ENCODE results near the gene ROR2.

Gene ROR2

GRCh38 chr9:91879231-91879630 lies 70.8 kb downstream of the ROR2 start:
- DNase-seq (ENCODE audit: low read depth in 2 of 2): no peak

DNA sequence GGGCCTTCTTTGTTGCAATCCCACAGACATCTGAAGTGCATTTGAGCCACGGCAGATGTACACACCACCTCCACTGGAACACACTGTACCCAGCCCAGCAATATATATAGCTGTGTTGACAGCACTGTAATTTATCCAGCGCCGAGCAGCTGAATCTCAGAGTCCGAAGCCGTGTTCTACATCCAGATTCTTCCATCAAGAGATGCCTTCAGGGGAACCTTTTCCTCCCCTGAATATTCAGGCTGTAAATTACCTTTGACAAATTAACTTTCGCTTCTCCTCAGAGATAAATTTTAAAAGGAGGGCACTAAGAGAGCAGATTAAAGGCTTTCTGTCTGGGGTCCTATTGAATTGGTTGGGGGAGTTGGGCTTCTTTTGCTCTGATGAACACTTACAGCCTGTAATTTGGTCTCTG lies 76.4 kb downstream of the ROR2 start:
- DNase-seq (ENCODE audit: low read depth in 2 of 2): no peak

- no peak for DNase-seq (ENCODE audit: low read depth in 2 of 2)
Observed at GRCh38 chr9:91868732-91869391, 81.2 kb downstream of the ROR2 start.

- no peak for DNase-seq (ENCODE audit: low read depth in 2 of 2)
Observed at GRCh38 chr9:91867740-91868139, 82.3 kb downstream of the ROR2 start.

DNA sequence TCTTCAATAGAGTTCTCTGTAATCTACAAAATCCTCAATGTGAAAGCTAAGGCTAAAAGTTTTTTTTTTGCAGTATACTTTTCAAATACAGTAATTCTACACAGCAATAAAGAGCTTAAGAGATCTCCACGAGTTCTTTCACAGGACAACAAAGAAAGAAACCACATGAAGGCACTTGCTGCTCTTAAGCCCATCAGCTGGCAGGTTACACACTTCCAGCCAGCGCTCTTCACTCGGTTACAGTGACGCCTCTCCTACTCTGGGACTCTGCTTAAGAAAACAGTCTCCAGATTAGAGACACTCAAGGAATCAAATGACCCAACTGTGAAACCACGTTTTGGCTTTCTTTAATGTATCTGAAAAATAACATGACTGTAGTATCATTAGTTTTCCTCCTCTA lies 85.0 kb downstream of the ROR2 start:
- DNase-seq (ENCODE audit: low read depth in 2 of 2): no peak

- no peak for DNase-seq (ENCODE audit: low read depth in 2 of 2)
Observed at GRCh38 chr9:91864380-91864779, 85.6 kb downstream of the ROR2 start.

GRCh38 chr9:91863469-91863868 lies 86.6 kb downstream of the ROR2 start:
- no peak for DNase-seq (ENCODE audit: low read depth in 2 of 2)

- DNase-seq (ENCODE audit: low read depth in 2 of 2): no peak
Observed at GRCh38 chr9:91858213-91859030, 91.6 kb downstream of the ROR2 start.

DNA sequence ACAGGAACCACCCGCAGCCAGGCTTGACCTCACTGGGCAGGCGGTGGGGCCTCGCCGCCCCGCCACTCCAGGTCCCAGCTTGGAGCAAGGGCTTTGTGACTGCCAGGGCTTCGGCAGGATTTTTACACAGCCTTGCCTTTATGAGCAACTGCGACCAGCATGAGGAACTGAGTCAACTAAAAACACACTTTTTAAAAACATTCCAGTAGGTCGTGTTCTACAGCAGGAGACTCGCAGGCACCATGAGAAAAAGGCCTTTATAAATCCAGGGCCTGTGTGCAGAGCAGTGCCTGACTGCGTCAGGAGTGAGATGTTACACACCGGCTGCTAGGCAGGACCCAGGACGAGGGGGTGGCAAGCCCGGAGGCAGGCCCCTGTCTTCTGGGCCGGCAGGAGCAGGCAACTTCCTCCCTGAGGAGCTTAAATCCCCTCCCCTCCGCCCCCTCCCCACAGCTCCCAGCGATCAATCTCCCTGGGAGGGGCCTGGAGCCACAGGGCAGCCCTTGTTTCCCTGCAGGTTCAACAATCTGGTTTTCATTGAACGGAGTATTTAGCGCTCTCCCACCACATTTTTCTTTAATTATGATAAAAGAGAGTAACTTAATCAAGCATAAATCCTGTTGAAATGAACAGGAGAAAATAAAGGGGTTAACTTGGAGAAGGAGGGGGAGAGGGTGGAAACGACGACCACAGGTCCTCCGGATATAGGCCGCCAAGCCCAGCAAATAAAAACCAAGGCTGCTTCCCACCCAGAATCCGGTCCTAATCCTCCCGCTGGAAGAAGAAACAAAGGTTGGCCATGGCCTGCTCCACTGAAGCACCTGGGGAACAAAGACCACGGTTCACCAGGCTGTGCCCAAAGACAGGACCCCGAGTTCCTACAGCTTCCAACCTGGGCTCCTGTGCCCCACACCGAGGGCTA lies 92.5 kb downstream of the ROR2 start:
- DNase-seq (ENCODE audit: low read depth in 2 of 2): no peak

DNA sequence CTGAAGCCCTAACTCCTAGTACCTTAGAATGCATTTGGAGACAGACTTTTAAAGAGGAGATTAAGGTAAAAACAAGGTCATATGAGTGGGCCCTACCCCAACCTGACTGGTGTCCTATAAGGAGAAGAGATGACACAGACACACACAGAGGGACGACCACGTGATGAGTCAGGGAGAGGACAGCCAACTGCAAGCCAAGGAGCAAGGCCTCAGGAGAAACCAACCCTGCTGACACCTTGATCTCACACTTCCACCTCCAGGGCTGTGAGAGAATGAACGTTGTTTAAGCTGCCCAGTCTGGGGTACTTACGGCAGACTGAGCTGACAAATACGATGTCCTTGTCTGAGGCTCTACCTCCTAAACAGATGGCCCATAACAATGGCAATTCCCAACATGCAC lies 93.6 kb downstream of the ROR2 start:
- DNase-seq (ENCODE audit: low read depth in 2 of 2): no peak

- DNase-seq (ENCODE audit: low read depth in 2 of 2): no peak
Observed at GRCh38 chr9:91855196-91855595, 94.8 kb downstream of the ROR2 start.

DNA sequence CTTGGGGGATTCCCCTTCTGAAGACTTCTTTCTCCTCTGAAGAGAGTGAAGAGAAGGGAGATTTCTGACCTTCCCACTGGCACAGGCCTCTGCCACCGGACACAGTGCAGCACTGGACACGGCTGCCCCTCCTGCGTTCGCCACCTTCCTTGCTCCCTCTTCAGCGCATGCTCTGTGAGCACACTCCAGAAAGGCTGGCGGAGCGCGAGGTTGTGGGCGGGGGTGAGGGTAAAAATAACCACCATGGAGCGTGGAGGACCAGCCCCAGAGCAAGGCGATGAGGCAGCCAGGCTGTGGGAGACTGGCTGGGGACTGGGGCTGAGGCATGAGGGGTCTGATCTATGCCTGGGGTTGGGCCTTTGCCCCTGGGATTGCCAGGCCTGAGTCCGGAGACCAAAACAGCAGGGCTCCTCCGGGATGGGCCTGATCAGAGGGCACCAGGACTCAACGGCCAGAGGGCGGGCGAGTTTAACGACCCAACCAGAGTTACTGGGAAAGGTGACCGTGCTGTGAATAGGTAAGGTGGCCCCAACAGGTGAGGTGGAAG lies 97.2 kb downstream of the ROR2 start:
- DNase-seq (ENCODE audit: low read depth in 2 of 2): no peak

- DNase-seq (ENCODE audit: low read depth in 2 of 2): no peak
Observed at GRCh38 chr9:91849694-91850093, 100.3 kb downstream of the ROR2 start.

DNA sequence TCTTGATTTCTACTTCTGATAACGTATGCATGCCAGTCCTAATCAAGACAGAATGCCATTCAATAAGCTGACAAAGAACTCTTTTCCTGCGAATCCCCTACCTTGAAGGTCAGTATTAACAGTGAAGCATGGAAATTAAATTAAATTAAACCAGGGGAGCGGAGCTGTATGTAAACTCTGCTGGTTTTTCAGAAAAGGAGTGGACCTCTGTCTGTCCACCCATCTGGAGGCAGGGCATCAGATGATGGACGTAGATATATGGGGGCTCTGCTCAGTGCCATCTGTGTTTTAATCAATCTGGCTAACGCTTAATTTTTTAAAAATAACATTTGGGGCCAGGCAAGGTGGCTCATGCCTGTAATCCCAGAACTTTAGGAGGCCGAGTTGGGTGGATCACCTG lies 101.9 kb downstream of the ROR2 start:
- DNase-seq (ENCODE audit: low read depth in 2 of 2): no peak

- DNase-seq (ENCODE audit: low read depth in 2 of 2): no peak
Observed at GRCh38 chr9:91847581-91848091, 102.4 kb downstream of the ROR2 start.

DNA sequence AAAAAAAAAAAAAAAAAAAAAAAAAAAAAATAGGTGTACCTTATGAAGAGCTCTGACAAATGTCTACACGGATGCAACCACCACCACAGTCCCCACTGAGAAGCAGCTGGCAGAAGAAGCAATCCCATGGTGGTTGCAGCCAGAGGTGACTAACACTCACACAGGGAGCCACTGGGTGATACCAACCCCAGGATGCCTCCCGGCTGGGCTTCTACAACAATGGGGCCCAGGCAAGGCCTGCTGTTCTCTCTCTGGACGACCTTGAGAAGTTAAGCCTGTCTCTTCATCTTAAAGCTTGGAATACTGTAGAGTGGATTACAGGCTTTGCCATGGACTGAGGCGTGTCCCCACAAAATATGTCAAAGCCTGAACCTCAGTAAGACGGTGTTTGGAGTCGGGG lies 104.1 kb downstream of the ROR2 start:
- no peak for DNase-seq (ENCODE audit: low read depth in 2 of 2)

DNA sequence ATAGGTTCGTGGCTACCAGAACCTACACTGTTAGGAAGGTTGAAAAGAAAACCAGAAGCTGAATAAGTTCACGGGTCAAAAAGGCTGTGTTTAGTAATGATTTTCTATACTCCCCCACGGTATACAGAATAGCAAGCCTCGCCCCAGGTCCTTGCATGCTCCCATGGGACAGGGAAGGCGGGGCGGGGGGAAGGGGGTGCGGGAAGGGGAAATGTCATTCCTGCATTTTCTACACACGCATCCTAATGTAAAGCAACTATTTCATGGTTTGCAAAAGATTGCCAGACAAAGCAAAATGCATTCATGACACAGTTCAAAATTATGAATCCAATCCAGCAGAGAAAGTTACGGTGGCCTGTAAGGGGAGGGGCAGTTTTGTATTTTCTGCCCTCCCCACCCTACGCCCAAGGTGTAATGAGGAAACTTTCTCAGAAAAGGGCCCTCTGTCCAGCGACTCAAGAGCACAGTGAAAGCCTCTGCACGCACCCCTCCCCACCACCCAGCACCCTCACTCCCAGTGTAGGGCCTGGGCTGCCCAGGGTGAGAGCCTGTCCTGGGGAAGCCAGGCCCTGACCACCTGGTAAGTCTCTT lies 105.2 kb downstream of the ROR2 start:
- no peak for DNase-seq (ENCODE audit: low read depth in 2 of 2)

DNA sequence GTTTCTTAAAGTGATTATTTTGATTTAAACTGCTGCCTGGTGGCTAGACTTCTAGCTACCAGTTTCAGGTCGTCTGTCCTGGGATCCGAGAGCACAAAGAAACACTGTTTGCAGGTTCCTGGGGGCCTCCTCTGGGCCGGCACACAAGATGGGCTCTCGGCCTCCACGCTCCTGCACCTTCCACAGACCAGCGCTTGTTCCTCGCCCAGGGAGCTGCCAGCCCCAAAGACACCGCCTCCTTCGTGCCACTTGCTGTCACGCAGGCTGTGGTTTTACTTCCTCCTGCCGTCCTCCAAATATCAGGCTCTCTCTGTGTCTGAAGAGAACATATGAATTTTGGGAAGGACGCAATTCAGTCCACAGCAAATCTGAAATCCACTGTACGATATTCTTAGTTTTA lies 105.8 kb downstream of the ROR2 start:
- no peak for DNase-seq (ENCODE audit: low read depth in 2 of 2)

DNA sequence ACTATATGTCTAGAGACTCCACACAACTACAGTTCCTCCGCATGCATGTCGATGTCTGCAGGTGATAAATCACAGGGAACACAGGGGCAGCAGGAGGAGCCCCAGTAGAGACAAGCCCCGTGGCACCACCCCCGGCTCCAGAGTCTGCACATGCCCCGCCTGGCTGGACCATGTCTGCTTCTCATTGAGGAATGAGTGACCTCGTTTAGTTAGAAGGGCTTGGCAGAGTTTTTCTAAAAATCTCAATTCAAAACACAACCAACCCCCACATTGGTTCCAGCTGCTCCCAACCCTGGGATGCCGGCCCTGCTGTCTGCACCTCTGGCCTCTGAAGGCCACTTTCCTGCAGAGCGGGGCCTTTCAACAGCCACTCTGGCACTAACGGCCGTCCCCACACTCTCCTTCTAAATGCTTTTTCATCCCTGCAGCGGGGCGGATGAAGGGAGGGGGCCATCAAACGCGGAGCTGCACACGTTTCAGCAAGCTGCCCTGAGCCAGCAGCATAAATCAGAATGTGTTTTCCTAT lies 106.3 kb downstream of the ROR2 start:
- no peak for DNase-seq (ENCODE audit: low read depth in 2 of 2)

- DNase-seq (ENCODE audit: low read depth in 2 of 2): no peak
Observed at GRCh38 chr9:91843093-91843492, 106.9 kb downstream of the ROR2 start.

GRCh38 chr9:91842358-91843049 lies 107.5 kb downstream of the ROR2 start:
- no peak for DNase-seq (ENCODE audit: low read depth in 2 of 2)

Measured in stimulated activated CD8-positive, alpha-beta memory T cell treated with anti-CD3 and anti-CD28 coated beads, Interleukin-2, amount 100 ng/mL, for 1 hour (primary cell).